Measurements from ENCODE around the gene CACTIN. TPM values are rescaled to one million over a fixed set of nuclear protein-coding genes. Genes with fewer than 3 reads are reported as not detected.

Gene CACTIN
- total and polyA plus RNA-seq, 2 experiments from 2014 or later: 19.4 to 49.0 TPM

DNA sequence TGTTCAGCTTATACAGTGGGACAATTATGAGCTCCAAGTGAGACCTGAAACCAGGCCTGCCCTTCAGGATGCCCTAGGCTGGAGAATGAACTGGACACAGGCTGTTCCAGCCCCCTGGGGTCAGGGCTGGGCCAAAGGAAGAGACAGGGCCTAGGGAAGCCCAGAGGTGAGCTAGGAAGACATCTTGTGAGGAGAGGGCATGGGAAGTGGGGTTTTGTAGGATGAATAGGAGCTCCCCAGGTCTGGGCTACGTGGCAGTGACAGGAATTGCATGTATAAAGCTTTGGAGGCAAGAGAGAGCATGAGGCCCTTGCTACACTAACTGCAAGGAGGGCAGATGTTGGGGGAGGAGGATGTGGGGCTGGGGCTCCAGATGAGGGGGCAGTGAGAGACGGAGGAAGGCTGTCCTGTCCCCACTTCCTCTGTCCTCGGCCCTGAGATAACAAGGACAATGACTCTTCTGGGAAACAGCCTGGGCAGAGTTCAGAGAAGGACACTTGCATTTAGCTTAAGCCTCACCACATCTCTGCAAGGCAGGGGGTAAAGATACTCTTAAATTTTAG lies 18.4 kb downstream of the CACTIN start:
- TF ChIP-seq, protein P1, sequence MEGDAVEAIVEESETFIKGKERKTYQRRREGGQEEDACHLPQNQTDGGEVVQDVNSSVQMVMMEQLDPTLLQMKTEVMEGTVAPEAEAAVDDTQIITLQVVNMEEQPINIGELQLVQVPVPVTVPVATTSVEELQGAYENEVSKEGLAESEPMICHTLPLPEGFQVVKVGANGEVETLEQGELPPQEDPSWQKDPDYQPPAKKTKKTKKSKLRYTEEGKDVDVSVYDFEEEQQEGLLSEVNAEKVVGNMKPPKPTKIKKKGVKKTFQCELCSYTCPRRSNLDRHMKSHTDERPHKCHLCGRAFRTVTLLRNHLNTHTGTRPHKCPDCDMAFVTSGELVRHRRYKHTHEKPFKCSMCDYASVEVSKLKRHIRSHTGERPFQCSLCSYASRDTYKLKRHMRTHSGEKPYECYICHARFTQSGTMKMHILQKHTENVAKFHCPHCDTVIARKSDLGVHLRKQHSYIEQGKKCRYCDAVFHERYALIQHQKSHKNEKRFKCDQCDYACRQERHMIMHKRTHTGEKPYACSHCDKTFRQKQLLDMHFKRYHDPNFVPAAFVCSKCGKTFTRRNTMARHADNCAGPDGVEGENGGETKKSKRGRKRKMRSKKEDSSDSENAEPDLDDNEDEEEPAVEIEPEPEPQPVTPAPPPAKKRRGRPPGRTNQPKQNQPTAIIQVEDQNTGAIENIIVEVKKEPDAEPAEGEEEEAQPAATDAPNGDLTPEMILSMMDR (IDR thresholded peaks at IDR 0.05; ENCODE audit: low read depth, low read length): no peak
- H3K27ac ChIP-seq: no peak overlapping the region
- peaks cover 13% of the 10 kb centered on the region for H3K4me1 ChIP-seq (ENCODE audit: low read depth)
- H3K4me3 ChIP-seq: no peak overlapping the region
- H3K27me3 ChIP-seq: peaks cover 16% of the 10 kb centered on the region
- DNase-seq (ENCODE audit: low read depth in 1 of 2, low spot score in 1 of 2): no peak
- no peaks in the 10 kb centered on the region for H3K9me3 ChIP-seq (ENCODE audit: low read depth)
- H3K36me3 ChIP-seq: peaks cover 10% of the 10 kb centered on the region

GRCh38 chr19:3607303-3608078 lies 19.1 kb downstream of the CACTIN start:
- Histone ChIP-seq H3K9me3 (ENCODE audit: low read depth) (no peaks in the 10 kb centered on the region), H3K36me3 (peaks cover 10% of the 10 kb centered on the region), H3K4me3 (no peak overlapping the region), H3K4me1 (ENCODE audit: low read depth) (peaks cover 13% of the 10 kb centered on the region), H3K27me3 (peaks cover 16% of the 10 kb centered on the region), H3K27ac (no peak overlapping the region)
- peak in 1 of 2 donors; percentile 54 for DNase-seq (ENCODE audit: low read depth in 1 of 2, low spot score in 1 of 2)
- TF ChIP-seq, protein P1 (IDR thresholded peaks at IDR 0.05; ENCODE audit: low read depth, low read length): no peak

GRCh38 chr19:3606690-3607289 lies 19.8 kb downstream of the CACTIN start, which contains the start of gene TBXA2R:
Gene TBXA2R (minus strand): TSS chr19:3606875. CDS start chr19:3600634, 6,241 bp downstream.
- TF ChIP-seq, protein P1 (IDR thresholded peaks at IDR 0.05; ENCODE audit: low read depth, low read length): no peak
- peak within 1 kb of the TSS; percentile 13 for H3K4me3 ChIP-seq
- H3K27me3 ChIP-seq: peaks cover 16% of the 10 kb centered on the region
- no peaks in the 10 kb centered on the region for H3K9me3 ChIP-seq (ENCODE audit: low read depth)
- H3K36me3 ChIP-seq: peaks cover 5% of the 10 kb centered on the region
- H3K27ac ChIP-seq: no peak within 1 kb of the TSS
- peak; percentile 28 to 64 for DNase-seq (ENCODE audit: low read depth in 1 of 2, low spot score in 1 of 2)
- H3K4me1 ChIP-seq (ENCODE audit: low read depth): peaks cover 13% of the 10 kb centered on the region

- Histone ChIP-seq H3K4me3 (peak overlapping the region; percentile 13), H3K36me3 (peaks cover 2% of the 10 kb centered on the region), H3K4me1 (ENCODE audit: low read depth) (peaks cover 13% of the 10 kb centered on the region), H3K9me3 (ENCODE audit: low read depth) (no peaks in the 10 kb centered on the region), H3K27me3 (peaks cover 16% of the 10 kb centered on the region), H3K27ac (no peak overlapping the region)
- TF ChIP-seq, protein P1 (IDR thresholded peaks at IDR 0.05; ENCODE audit: low read depth, low read length): no peak
- no peak for DNase-seq (ENCODE audit: low read depth in 1 of 2, low spot score in 1 of 2)
These were observed 20.4 kb downstream of the CACTIN start for GRCh38 chr19:3606174-3606689.

DNA sequence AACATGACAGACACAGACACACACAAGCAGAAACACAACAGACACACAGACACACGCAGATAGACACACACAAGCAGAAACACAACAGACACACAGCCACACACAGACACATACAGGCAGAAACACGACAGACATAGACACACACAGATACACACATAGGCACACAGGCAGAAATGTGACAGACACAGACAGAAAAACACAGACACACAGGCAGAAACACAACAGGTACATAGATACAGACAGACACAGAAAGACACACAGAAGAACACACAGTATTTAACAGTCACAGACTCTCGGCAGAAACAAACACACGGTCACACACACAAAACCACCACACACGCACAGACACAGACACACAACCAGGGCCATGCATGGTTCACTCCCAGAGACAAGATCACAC lies 20.8 kb downstream of the CACTIN start:
- TF ChIP-seq, protein P1 (IDR thresholded peaks at IDR 0.05; ENCODE audit: low read depth, low read length): no peak
- DNase-seq (ENCODE audit: low read depth in 1 of 2, low spot score in 1 of 2): no peak
- H3K27ac ChIP-seq: no peak overlapping the region
- H3K4me3 ChIP-seq: no peak overlapping the region
- no peaks in the 10 kb centered on the region for H3K9me3 ChIP-seq (ENCODE audit: low read depth)
- peaks cover 2% of the 10 kb centered on the region for H3K36me3 ChIP-seq
- H3K27me3 ChIP-seq: peaks cover 16% of the 10 kb centered on the region
- peaks cover 13% of the 10 kb centered on the region for H3K4me1 ChIP-seq (ENCODE audit: low read depth)

Data from cardiac muscle cell (in vitro differentiated cells and primary cell).